HepG2 (cell line): Measurements from ENCODE around the gene SLC22A5. TPM values are rescaled to one million over a fixed set of nuclear protein-coding genes. Genes with fewer than 3 reads are reported as not detected.

Source experiments
- ARID5B ChIP-seq: IDR thresholded peaks from 2 replicates; pipeline ENCODE4 v1.4.0; 2020; ENCODE audit warnings: mild to moderate bottlenecking, missing genetic modification reagents
- FOXA3 ChIP-seq: IDR thresholded peaks from 2 replicates; pipeline ENCODE4 v1.6.1; 2016; ENCODE audit warnings: missing genetic modification reagents, missing compliant biosample characterization
- GABPB1 ChIP-seq: IDR thresholded peaks from 2 replicates; pipeline ENCODE4 v1.6.1; 2016; ENCODE audit warnings: mild to moderate bottlenecking, missing genetic modification reagents, moderate library complexity, missing compliant biosample characterization
- HOXA3 ChIP-seq: sonication (generic); formaldehyde crosslinking; IDR thresholded peaks from 2 replicates; pipeline ENCODE4 v1.5.0; 2020; ENCODE audit warnings: missing genetic modification reagents
- IRF9 ChIP-seq: sonication (generic); formaldehyde crosslinking; IDR thresholded peaks from 2 replicates; pipeline ENCODE4 v1.8.0; 2022; ENCODE audit warnings: missing genetic modification reagents, mild to moderate bottlenecking, borderline replicate concordance
- KAT8 ChIP-seq: IDR thresholded peaks from 2 replicates; pipeline ENCODE4 v1.6.1; 2016; ENCODE audit warnings: missing genetic modification reagents, missing compliant biosample characterization
- KDM2A ChIP-seq: sonication (generic); formaldehyde crosslinking; IDR thresholded peaks from 2 replicates; pipeline ENCODE4 v1.4.0; 2020; ENCODE audit warnings: low read depth, missing genetic modification reagents, borderline replicate concordance
- KMT2B ChIP-seq: IDR thresholded peaks from 2 replicates; pipeline ENCODE4 v1.6.1; 2016; ENCODE audit warnings: missing genetic modification reagents, missing compliant biosample characterization
- MXI1 ChIP-seq: IDR thresholded peaks from 3 replicates; pipeline ENCODE4 v1.6.1; 2012; ENCODE audit warnings: low read depth, low read length, inconsistent platforms, borderline replicate concordance
- PATZ1 ChIP-seq: sonication (generic); formaldehyde crosslinking; IDR thresholded peaks from 2 replicates; pipeline ENCODE4 v1.4.0; 2020; ENCODE audit warnings: missing genetic modification reagents
- RARA ChIP-seq: IDR thresholded peaks from 2 replicates; pipeline ENCODE4 v1.6.1; 2016; ENCODE audit warnings: missing genetic modification reagents, missing compliant biosample characterization
- SALL1 ChIP-seq: sonication (generic); formaldehyde crosslinking; IDR thresholded peaks from 2 replicates; pipeline ENCODE4 v1.8.0; 2022; ENCODE audit warnings: mild to moderate bottlenecking, missing genetic modification reagents
- SCMH1 ChIP-seq: sonication (generic); formaldehyde crosslinking; IDR thresholded peaks from 2 replicates; pipeline ENCODE4 v1.9.0; 2021; ENCODE audit warnings: missing genetic modification reagents, mild to moderate bottlenecking, borderline replicate concordance
- SMC3 ChIP-seq: IDR thresholded peaks from 2 replicates; pipeline ENCODE4 v1.6.1; 2011; ENCODE audit warnings: low read length, improper control_type of control experiment
- THRA ChIP-seq: sonication (generic); formaldehyde crosslinking; IDR thresholded peaks from 2 replicates; pipeline ENCODE4 v1.4.0; 2020; ENCODE audit warnings: missing genetic modification reagents, borderline replicate concordance
- ZBTB7A ChIP-seq: sonication (generic); formaldehyde crosslinking; IDR thresholded peaks from 2 replicates; pipeline ENCODE4 v1.8.0; 2022; ENCODE audit warnings: mild to moderate bottlenecking, missing genetic modification reagents
- ZNF263 ChIP-seq: sonication (generic); formaldehyde crosslinking; IDR thresholded peaks from 2 replicates; pipeline ENCODE4 v1.4.0; 2020; ENCODE audit warnings: missing genetic modification reagents
- ZNF883 ChIP-seq: sonication (generic); formaldehyde crosslinking; IDR thresholded peaks from 2 replicates; pipeline ENCODE4 v1.5.1; 2020; ENCODE audit warnings: mild to moderate bottlenecking, missing genetic modification reagents; ENCODE audit errors: not compliant biosample characterization
- polyA plus RNA-seq, 8 experiments: library from polyadenylated mRNA; depleted of rRNA in 3 of 8; stranded (reverse) in 7 of 8; unstranded in 1 of 8; fragments of >200 nt; fragmentation: Illumina TruSeq in 4 of 8; extraction: Trizol in 4 of 8; gene quantifications; 2 replicates each; pipeline versions ENCODE4 v1.2.1 to v1.2.3, GENCODE V29; 2011 to 2016; ENCODE audit warnings: low read depth in 4 of 8, missing spikeins in 1 of 8, mixed read lengths in 1 of 8; ENCODE audit not compliant: insufficient read depth in 1 of 8
- total RNA-seq, 5 experiments: library from RNA; depleted of rRNA; stranded (reverse); fragments of >200 nt; fragmentation: Illumina TruSeq; extraction: Trizol; gene quantifications; 2 replicates each; pipeline ENCODE4 v1.2.3, GENCODE V29; 2016; ENCODE audit warnings: low read depth in 1 of 5
- TF ChIP-seq, protein P1 (sequence below): IDR thresholded peaks from 2 replicates; pipeline ENCODE4 v1.6.1; 2016; ENCODE audit warnings: mild to moderate bottlenecking

Gene SLC22A5
- total and polyA plus RNA-seq, 2 of the 13 experiments (the other 11 are each of a cell fraction or from before 2014, with no cell fraction given): 7.1 to 15.1 TPM

- 0 out of 2 replicates have a peak, but pooled peaks have one; percentile 17 for TF ChIP-seq GABPB1 (CRISPR knock-in tag)
- TF ChIP-seq SMC3: peak; percentile 71
- TF ChIP-seq KDM2A: peak; percentile 60; the same call in 1 of the 2 replicates
- 0 out of 2 replicates have a peak, but pooled peaks have one; percentile 23 for TF ChIP-seq KMT2B (CRISPR knock-in tag)
- 0 out of 2 replicates have a peak, but pooled peaks have one; percentile 26 for TF ChIP-seq ZBTB7A (CRISPR knock-in tag)
- no peak for TF ChIP-seq SCMH1 (CRISPR knock-in tag)
- 0 out of 2 replicates have a peak, but pooled peaks have one; percentile 33 for TF ChIP-seq THRA (CRISPR knock-in tag)
- TF ChIP-seq KAT8 (CRISPR knock-in tag): 0 out of 2 replicates have a peak, but pooled peaks have one; percentile 27
- TF ChIP-seq HOXA3 (CRISPR knock-in tag): 0 out of 2 replicates have a peak, but pooled peaks have one; percentile 27
- no peak for TF ChIP-seq MXI1
- peak; percentile 72 for TF ChIP-seq ZNF263 (CRISPR knock-in tag)
- 0 out of 2 replicates have a peak, but pooled peaks have one; percentile 28 for TF ChIP-seq RARA (CRISPR knock-in tag)
- peak; percentile 16; the same call in 1 of the 2 replicates for TF ChIP-seq ARID5B (CRISPR knock-in tag)
- TF ChIP-seq IRF9: 0 out of 2 replicates have a peak, but pooled peaks have one; percentile 31
- no peak for TF ChIP-seq ZNF883 (CRISPR knock-in tag)
- peak; percentile 35; the same call in 1 of the 2 replicates for TF ChIP-seq PATZ1
- TF ChIP-seq, protein P1, sequence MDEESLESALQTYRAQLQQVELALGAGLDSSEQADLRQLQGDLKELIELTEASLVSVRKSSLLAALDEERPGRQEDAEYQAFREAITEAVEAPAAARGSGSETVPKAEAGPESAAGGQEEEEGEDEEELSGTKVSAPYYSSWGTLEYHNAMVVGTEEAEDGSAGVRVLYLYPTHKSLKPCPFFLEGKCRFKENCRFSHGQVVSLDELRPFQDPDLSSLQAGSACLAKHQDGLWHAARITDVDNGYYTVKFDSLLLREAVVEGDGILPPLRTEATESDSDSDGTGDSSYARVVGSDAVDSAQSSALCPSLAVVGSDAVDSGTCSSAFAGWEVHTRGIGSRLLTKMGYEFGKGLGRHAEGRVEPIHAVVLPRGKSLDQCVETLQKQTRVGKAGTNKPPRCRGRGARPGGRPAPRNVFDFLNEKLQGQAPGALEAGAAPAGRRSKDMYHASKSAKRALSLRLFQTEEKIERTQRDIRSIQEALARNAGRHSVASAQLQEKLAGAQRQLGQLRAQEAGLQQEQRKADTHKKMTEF (CRISPR knock-in tag): peak; percentile 45; the same call in 1 of the 2 replicates
- peak; percentile 71 for TF ChIP-seq SALL1
- 0 out of 2 replicates have a peak, but pooled peaks have one; percentile 14 for TF ChIP-seq FOXA3 (CRISPR knock-in tag)
These were observed 17.3 kb downstream of the SLC22A5 start (continued) for GRCh38 chr5:132386644-132387286.
